Ureter (tissue), 1 donor: Measurements from ENCODE around the gene GRK5. TPM values are rescaled to one million over a fixed set of nuclear protein-coding genes. Genes with fewer than 3 reads are reported as not detected.

Experiments used
- DNase-seq: peaks from one replicate; pipeline ENCODE4 v3.0.0-alpha.2; 2020; ENCODE audit warnings: low spot score
- total RNA-seq: library from RNA; stranded (reverse); gene quantifications from one replicate; pipeline ENCODE4 v1.2.4, GENCODE V29; 2023
- donor health status: DM: yes; HTN: yes; CAD: no.

GRK5 gene
- total RNA-seq, 1 donor from 2014 or later: 16.7 TPM

DNA sequence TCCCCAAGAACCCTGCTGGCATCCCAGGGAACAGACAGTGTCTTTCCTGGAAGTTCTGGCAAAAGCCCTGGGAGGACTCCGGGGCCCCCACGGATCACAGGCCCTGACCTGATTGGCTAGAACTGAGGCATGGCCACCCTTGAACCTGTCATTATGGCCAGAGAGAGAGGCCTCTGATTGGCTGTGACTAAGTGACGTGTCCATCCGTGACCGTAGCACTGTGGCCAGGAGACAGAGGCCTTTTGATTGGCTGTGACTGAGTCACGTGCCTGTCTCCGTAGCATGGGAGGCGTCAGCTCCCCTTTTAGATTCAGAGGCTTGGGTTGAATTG, 171.3 kb downstream of the GRK5 start:
- DNase-seq: no peak

- no peak for DNase-seq
These were observed 172.2 kb downstream of the GRK5 start for GRCh38 chr10:119379466-119380071.

DNA sequence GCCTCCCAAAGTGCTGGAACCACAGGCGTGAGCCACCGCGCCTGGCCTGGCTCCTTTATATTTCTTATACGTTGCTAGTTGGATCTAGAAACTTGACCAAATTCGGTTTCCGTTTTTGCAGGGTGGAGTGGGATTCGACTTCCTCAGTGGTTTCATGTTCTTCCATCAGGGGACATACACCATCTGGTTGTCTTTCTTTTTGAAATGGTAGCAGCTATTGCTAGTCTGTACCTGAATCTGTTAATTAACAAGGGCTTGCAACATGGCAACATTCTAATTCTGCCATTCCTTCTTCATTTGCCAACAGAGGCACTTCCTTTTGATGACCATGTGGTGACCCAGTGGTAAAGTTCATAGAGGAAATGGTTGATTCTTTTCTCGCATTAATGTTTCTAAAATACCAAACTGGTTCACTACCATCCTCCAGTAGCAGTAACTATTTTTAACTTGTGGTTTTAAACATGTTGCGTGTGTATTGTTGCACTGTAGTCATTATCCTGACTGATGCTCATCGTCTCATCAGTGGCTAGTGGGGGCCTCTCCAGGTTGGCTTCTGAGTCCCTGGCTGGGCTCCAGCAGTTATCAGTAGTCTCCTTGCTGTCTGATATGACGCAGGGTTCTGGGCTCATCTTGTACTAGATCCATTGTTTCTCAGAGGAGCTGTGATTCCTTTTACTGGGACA, 175.9 kb downstream of the GRK5 start:
- DNase-seq: no peak

DNA sequence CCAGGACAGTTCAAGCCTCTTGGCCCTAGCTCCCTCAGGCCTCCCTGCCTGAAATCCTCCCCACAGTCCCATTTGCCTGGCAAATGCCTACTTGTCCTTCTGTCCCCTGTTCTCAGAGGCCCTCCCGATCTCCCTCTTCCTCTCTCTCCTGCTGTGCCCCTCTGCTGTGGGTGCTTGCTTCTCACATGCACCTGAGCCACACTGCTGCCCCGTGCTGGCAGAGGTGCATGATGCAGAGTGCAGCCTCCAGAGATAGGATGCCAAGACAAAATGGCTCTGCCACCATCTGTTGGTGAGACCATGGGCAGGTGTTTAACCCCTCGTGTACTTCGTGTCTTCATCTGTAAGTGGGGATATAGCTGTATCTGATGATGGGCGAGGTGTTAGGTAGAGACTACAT, 176.8 kb downstream of the GRK5 start:
- no peak for DNase-seq

- DNase-seq: no peak
These were observed 179.3 kb downstream of the GRK5 start for GRCh38 chr10:119386666-119387065.

GRCh38 chr10:119388849-119389345, 181.5 kb downstream of the GRK5 start:
- DNase-seq: no peak

GRCh38 chr10:119391440-119392251, 184.3 kb downstream of the GRK5 start:
- no peak for DNase-seq

- DNase-seq: no peak
These were observed 185.6 kb downstream of the GRK5 start for GRCh38 chr10:119393019-119393418.

GRCh38 chr10:119393421-119393820, 186.1 kb downstream of the GRK5 start:
- no peak for DNase-seq

DNA sequence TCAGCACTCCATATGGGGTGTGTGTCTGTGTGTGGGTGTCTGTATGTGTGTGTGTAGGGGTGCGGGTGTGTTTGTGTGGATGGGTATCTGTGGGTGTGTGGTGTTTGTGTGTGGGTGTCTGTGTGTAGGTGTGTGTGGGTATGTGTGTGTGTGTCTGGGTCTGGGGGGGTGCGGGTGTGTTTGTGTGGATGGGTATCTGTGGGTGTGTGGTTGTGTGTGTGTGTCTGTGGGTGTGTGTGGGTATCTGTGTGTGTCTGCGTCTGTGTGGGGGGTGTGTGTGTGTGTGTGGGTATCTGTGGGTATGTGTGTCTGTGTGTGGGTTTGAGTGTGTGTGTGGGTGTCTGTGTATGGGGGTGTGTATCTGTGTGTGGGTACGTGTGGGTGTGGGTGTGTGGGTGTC, 186.5 kb downstream of the GRK5 start:
- no peak for DNase-seq

DNA sequence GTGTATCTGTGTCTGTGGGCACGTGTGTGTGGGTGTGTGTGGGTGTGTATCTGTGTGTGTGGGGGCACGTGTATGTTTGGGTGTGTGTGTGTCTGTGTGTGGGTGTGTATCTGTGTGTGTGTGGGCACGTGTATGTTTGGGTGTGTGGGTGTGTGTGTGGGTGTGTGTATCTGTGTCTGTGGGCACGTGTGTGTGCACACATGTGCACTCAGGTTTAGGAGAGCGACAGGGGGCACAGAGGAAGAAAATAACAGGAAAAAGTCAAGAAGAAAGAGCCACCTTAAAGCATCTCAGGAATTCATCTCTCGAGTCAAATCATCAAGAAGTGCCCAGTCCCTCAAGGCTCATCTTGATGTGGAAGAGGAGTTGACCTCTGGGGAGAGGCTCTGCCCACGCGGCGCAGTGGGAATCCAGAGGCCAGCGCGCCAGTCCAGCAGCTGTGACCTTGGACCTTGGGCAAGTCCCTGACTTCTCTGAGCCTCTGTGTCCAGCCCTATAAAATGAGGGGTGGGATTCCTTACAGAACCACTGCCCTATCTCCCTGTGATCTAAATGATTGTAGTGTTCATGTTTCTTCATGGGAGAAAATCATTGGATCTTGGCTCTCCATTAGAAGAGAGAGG, 187.4 kb downstream of the GRK5 start:
- DNase-seq: no peak

GRCh38 chr10:119395280-119396007, 188.1 kb downstream of the GRK5 start:
- no peak for DNase-seq

- no peak for DNase-seq
These were observed 188.8 kb downstream of the GRK5 start for GRCh38 chr10:119396008-119396708.

- no peak for DNase-seq
These were observed 189.3 kb downstream of the GRK5 start for GRCh38 chr10:119396709-119397071.

- no peak for DNase-seq
These were observed 190.0 kb downstream of the GRK5 start for GRCh38 chr10:119397416-119397815.

DNA sequence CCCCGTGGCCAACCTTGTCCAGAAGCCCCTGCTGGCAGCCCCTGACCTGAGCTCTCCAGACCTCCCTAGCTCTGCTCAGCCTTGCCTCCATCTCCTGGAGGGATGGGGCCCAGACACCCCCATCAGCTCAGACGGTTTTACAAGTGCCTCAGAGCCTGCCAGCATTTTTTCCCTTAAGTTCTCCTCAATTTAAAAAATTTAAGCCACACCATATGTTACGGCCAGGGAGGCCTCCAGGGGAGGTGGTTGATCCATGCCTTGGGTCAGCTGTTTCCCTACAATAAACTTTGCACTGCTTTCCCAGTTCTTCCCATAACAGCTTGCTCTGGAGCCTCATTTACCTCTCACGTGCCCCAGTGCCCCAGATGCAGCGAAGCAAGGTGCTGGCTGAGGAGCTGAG, 191.6 kb downstream of the GRK5 start:
- no peak for DNase-seq

- DNase-seq: no peak
These were observed 192.1 kb downstream of the GRK5 start for GRCh38 chr10:119399466-119399865.

DNA sequence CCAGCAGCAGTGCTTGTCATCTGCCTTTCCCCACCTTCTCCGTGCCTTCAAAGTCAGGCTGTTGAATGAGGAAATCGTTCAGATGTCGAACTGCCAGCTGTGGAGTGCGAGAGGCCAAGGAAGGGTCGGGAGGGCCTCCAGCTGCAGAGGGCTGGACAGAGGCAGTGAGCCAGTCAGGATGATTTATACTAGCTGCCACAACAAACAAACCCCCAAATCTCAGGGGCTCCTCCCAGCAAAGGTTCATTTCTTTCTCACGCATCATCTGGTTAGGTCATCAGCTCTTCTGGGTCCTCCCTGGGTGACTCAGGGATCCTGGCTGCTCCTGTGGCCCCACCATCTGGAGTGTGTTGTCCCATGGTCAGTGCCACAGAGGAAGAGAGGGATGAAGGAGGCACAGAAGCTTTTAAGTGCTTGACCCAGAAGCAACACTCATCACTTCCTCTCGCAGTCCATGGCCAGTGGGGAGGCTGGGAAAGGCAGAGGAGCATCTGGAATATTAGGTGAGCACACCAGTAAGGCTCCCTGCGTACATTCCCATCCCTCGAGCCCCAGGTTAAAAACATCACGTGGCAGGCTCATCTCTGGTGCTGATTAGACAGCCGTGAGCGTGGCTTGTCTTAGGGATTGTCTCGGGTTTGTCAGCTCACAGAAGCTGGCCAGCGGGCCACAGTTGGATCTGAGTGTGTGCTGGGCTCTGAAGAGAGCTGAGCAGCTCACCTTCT, 194.5 kb downstream of the GRK5 start:
- no peak for DNase-seq

DNA sequence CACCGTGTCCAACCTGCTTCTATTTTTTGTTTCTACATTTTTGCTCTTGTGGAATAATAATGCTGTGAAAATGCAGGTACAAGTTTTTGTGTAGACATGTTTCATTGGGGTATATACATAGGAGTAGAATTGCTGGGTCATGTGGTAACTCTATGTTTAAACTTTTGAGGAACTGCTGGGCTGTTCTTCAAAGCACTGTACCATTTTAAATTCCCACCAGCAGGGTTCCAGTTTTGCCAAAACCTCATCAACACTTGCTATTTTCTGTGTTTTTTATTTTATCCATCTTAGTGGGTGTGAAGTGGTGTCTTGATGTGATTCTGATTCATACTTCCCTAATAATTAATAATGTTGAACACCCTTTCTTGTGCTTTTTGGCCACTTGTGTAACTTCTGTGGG, 196.6 kb downstream of the GRK5 start:
- DNase-seq: no peak

DNA sequence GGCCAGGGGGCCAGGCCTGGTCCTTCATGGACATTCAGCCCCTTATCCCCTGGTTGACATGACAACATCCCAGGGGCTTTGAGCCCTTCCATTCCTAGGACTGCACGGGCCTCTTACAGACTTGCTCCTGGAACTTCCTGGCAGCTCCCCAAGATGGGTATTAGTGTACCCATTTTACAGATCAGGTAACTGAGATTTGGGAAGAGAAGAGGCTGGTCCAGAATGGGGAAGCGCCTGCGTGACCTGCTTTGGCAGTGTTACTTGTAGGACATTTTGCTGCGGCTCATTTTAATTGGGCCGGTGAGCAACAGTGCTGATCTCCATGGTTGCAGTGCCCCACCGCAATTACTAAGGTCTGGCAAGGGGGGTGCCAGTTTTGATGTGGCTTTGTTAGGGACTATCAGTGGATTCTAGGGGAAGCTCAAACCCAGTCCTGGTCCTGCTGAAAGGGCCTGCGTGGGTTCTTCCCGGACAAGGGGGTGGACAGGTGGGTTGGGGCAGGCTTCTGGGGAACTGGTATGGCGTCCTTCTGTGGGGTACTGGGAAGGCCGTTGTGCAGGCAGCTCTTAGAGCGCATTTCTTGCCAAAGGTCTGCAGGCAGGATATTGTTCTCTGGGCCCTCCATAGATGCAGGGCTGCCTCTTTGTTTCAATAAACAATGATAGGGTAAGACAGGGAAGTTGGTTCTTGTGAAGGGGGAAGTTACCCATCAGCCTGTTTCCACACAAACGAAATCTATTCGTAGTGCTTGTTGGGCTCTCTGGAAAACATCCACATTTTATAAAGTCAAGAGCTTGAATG, 197.5 kb downstream of the GRK5 start:
- DNase-seq: no peak
